H9 (cell line): ENCODE results near the gene DEPDC1B. TPM values are rescaled to one million over a fixed set of nuclear protein-coding genes. Genes with fewer than 3 reads are reported as not detected.
"Not testable (repeated sequence)": the region's sequence is repeated elsewhere in the genome, so short reads cannot be mapped to it uniquely, and the experiment has no call there.

Experiments
- DNase-seq: peaks from one replicate; pipeline ENCODE4 v3.0.0-alpha.2; 2017
- H2AFZ ChIP-seq: one replicate; pipeline ENCODE4 v1.6.1; 2013; ENCODE audit warnings: mild to moderate bottlenecking, low read length, control low read depth, moderate library complexity
- H2AK5ac ChIP-seq: 2 replicates; pipeline ENCODE4 v1.6.1; 2013; ENCODE audit warnings: low read length, control low read depth, mixed read lengths; ENCODE audit not compliant: insufficient read length
- H2BK120ac ChIP-seq: one replicate; pipeline ENCODE4 v1.6.1; 2013; ENCODE audit warnings: low read depth, mild to moderate bottlenecking, low read length, control low read depth, inconsistent platforms; ENCODE audit not compliant: poor library complexity, severe bottlenecking
- H2BK12ac ChIP-seq: 2 replicates; pipeline ENCODE4 v1.6.1; 2013; ENCODE audit warnings: low read length, control low read depth, mixed read lengths, low read depth; ENCODE audit not compliant: insufficient read length
- H2BK15ac ChIP-seq: 2 replicates; pipeline ENCODE4 v1.6.1; 2013; ENCODE audit warnings: low read depth, low read length, control low read depth
- H2BK20ac ChIP-seq: one replicate; pipeline ENCODE4 v1.6.1; 2013; ENCODE audit warnings: low read depth, mild to moderate bottlenecking, low read length, control low read depth, inconsistent platforms; ENCODE audit not compliant: poor library complexity, severe bottlenecking
- H2BK5ac ChIP-seq: 2 replicates; pipeline ENCODE4 v1.6.1; 2013; ENCODE audit warnings: low read length, control low read depth, mixed read lengths; ENCODE audit not compliant: insufficient read length
- H3K14ac ChIP-seq: 2 replicates; pipeline ENCODE4 v1.6.1; 2013; ENCODE audit warnings: low read length, control low read depth; ENCODE audit not compliant: insufficient read depth
- H3K18ac ChIP-seq: 2 replicates; pipeline ENCODE4 v1.6.1; 2013; ENCODE audit warnings: low read depth, mild to moderate bottlenecking, mixed read lengths, low read length, control low read depth; ENCODE audit not compliant: insufficient read length
- H3K23ac ChIP-seq: 2 replicates; pipeline ENCODE4 v1.6.1; 2013; ENCODE audit warnings: low read length, control low read depth, mixed read lengths, low read depth; ENCODE audit not compliant: insufficient read length
- H3K23me2 ChIP-seq: 2 replicates; pipeline ENCODE4 v1.6.1; 2013; ENCODE audit warnings: low read depth, mild to moderate bottlenecking, mixed read lengths, low read length, control low read depth; ENCODE audit not compliant: insufficient read length, poor library complexity, severe bottlenecking
- H3K27ac ChIP-seq: 2 replicates; pipeline ENCODE4 v1.5.1; 2013; ENCODE audit warnings: low read length, control low read depth, mixed read lengths, low read depth; ENCODE audit not compliant: insufficient read length
- H3K27me3 ChIP-seq: 2 replicates; pipeline ENCODE4 v1.6.1; 2013; ENCODE audit warnings: low read length, control low read depth, inconsistent platforms; ENCODE audit not compliant: insufficient read depth
- H3K4ac ChIP-seq: 2 replicates; pipeline ENCODE4 v1.6.1; 2013; ENCODE audit warnings: low read depth, mild to moderate bottlenecking, control low read depth, inconsistent platforms, low read length, moderate library complexity
- H3K4me1 ChIP-seq: 2 replicates; pipeline ENCODE4 v1.6.1; 2013; ENCODE audit warnings: low read length, control low read depth, inconsistent platforms; ENCODE audit not compliant: insufficient read depth
- H3K4me2 ChIP-seq: 2 replicates; pipeline ENCODE4 v1.6.1; 2013; ENCODE audit warnings: low read length, control low read depth, mixed read lengths; ENCODE audit not compliant: insufficient read length, insufficient read depth
- H3K56ac ChIP-seq: 2 replicates; pipeline ENCODE4 v1.6.1; 2013; ENCODE audit warnings: low read depth, mild to moderate bottlenecking, mixed read lengths, low read length, control low read depth; ENCODE audit not compliant: insufficient read length
- H3K79me1 ChIP-seq: 2 replicates; pipeline ENCODE4 v1.6.1; 2013; ENCODE audit warnings: low read depth, mild to moderate bottlenecking, moderate library complexity, low read length, control low read depth, inconsistent platforms; ENCODE audit not compliant: insufficient read depth, poor library complexity, severe bottlenecking
- H3K79me2 ChIP-seq: 2 replicates; pipeline ENCODE4 v1.6.1; 2013; ENCODE audit warnings: low read length, control low read depth, inconsistent platforms; ENCODE audit not compliant: insufficient read depth
- H3K9ac ChIP-seq: 2 replicates; pipeline ENCODE4 v1.6.1; 2013; ENCODE audit warnings: low read length, control low read depth, mixed read lengths; ENCODE audit not compliant: insufficient read length; ENCODE audit errors: extremely low read depth
- H3K9me3 ChIP-seq: one replicate; pipeline ENCODE4 v1.6.1; 2013; ENCODE audit warnings: low read depth, low read length, inconsistent platforms; ENCODE audit not compliant: control insufficient read depth
- H3T11ph ChIP-seq: one replicate; pipeline ENCODE4 v1.6.1; 2013; ENCODE audit warnings: mild to moderate bottlenecking, low read length, control low read depth, inconsistent platforms
- H4K20me1 ChIP-seq: one replicate; pipeline ENCODE4 v1.6.1; 2013; ENCODE audit not compliant: control insufficient read depth, insufficient read length, insufficient read depth
- H4K5ac ChIP-seq: 2 replicates; pipeline ENCODE4 v1.6.1; 2013; ENCODE audit warnings: low read depth, mild to moderate bottlenecking, mixed read lengths, low read length, control low read depth; ENCODE audit not compliant: insufficient read length
- H4K8ac ChIP-seq: replicated peaks from 2 replicates; pipeline ENCODE4 v1.6.1; 2013; ENCODE audit warnings: low read length, control low read depth, mixed read lengths, low read depth; ENCODE audit not compliant: insufficient read length
- H4K91ac ChIP-seq: 2 replicates; pipeline ENCODE4 v1.6.1; 2013; ENCODE audit warnings: low read depth, mild to moderate bottlenecking, moderate library complexity, mixed read lengths, low read length, control low read depth; ENCODE audit not compliant: insufficient read length
- H3K27ac Mint-ChIP-seq, 3 experiments: 2 replicates in 2 of 3; 3 replicates in 1 of 3; pipeline ENCODE4 v1.8.0; 2020 to 2021; ENCODE audit warnings: mixed read lengths in 3 of 3, mild to moderate bottlenecking in 1 of 3, moderate library complexity in 1 of 3
- H3K27me3 Mint-ChIP-seq: 2 replicates; pipeline ENCODE4 v1.8.0; 2021; ENCODE audit warnings: low read depth, mild to moderate bottlenecking, moderate library complexity, mixed read lengths
- H3K36me3 Mint-ChIP-seq, 3 experiments: 2 replicates in 2 of 3; 3 replicates in 1 of 3; pipeline ENCODE4 v1.8.0; 2020 to 2021; ENCODE audit warnings: low read depth in 3 of 3, mixed read lengths in 3 of 3; ENCODE audit not compliant: insufficient read depth in 1 of 3
- H3K4me1 Mint-ChIP-seq, 2 experiments: 2 replicates each; pipeline ENCODE4 v1.8.0; 2020; ENCODE audit warnings: mixed read lengths in 2 of 2
- H3K4me3 Mint-ChIP-seq, 2 experiments: 2 replicates in 1 of 2; 3 replicates in 1 of 2; pipeline ENCODE4 v1.8.0; 2020 to 2021; ENCODE audit warnings: mild to moderate bottlenecking in 2 of 2, mixed read lengths in 2 of 2, moderate library complexity in 1 of 2
- H3K9me3 Mint-ChIP-seq, 2 experiments: 2 replicates in 1 of 2; 3 replicates in 1 of 2; pipeline ENCODE4 v1.8.0; 2020; ENCODE audit warnings: mild to moderate bottlenecking in 2 of 2, mixed read lengths in 2 of 2, moderate library complexity in 1 of 2
- WGBS: extraction: QIAGEN DNeasy Blood & Tissue Kit; methylation state at CpG from one replicate; pipeline ENCODE4 v1.1.7; 2013; ENCODE audit warnings: missing lambda C conversion rate, low lambda C conversion rate, mixed read lengths; ENCODE audit not compliant: insufficient read length; ENCODE audit errors: extremely low coverage; 5-methylcytosine and 5-hydroxymethylcytosine counted together
- total RNA-seq: library from RNA; stranded (reverse); gene quantifications from 2 replicates; pipeline ENCODE4 v1.2.1, GENCODE V29; 2021
- TF ChIP-seq, protein P1 (sequence below): fragments of 200-600 bp; sonication (generic); conservative IDR thresholded peaks from 3 replicates; pipeline ENCODE4 v1.8.0; 2021; ENCODE audit warnings: antibody characterized with exemption, mild to moderate bottlenecking

The DEPDC1B gene
- total RNA-seq, 1 experiment from 2014 or later: 49.0 TPM

DNA sequence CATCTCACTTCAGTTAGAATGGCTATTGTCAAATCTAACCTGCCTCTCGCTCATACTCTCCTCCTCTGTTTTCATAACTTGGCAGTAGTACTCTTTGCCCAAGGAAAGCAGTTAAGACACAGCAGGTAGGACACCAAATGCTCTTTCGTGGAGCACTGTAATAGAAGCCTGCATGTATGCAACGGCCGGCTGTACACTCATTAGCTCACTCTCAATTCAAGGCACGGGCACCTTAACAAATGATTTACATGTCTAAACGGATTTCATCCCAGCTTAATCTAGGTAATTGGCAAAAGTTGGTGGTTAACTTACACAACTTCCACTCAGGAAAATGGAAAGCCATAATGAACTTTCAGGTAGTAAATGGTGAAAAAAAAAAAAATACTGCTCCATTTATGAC, 14.9 kb downstream of the DEPDC1B start:
- Histone ChIP-seq H4K5ac (no peak overlapping the region), H2AK5ac (no peak overlapping the region), H3K4me1 (no peaks in the 10 kb centered on the region), H3K79me1 (peaks cover 5% of the 10 kb centered on the region), H3K9me3 (no peaks in the 10 kb centered on the region), H3K14ac (no peak overlapping the region), H2BK5ac (no peak overlapping the region), H3K4me2 (no peak overlapping the region), H2AFZ (no peak overlapping the region), H3K27me3 (no peaks in the 10 kb centered on the region), H2BK120ac (no peak overlapping the region), H4K8ac (no peak overlapping the region), H4K20me1 (no peaks in the 10 kb centered on the region), H2BK15ac (no peak overlapping the region), H3T11ph (no peak overlapping the region), H3K56ac (no peak overlapping the region), H4K91ac (no peak overlapping the region), H3K9ac (no peak overlapping the region), H3K18ac (no peak overlapping the region), H3K79me2 (peaks cover 13% of the 10 kb centered on the region; the same call in 1 of the 2 replicates), H3K23me2 (no peaks in the 10 kb centered on the region), H3K23ac (no peak overlapping the region), H2BK20ac (no peak overlapping the region), H2BK12ac (no peak overlapping the region), H3K27ac (no peak overlapping the region), H3K4ac (no peak overlapping the region)
- H3K4me1 Mint-ChIP-seq: peaks cover 5 to 8% of the 10 kb centered on the region in 2 experiments
- no peak overlapping the region for H3K4me3 Mint-ChIP-seq
- TF ChIP-seq, protein P1, sequence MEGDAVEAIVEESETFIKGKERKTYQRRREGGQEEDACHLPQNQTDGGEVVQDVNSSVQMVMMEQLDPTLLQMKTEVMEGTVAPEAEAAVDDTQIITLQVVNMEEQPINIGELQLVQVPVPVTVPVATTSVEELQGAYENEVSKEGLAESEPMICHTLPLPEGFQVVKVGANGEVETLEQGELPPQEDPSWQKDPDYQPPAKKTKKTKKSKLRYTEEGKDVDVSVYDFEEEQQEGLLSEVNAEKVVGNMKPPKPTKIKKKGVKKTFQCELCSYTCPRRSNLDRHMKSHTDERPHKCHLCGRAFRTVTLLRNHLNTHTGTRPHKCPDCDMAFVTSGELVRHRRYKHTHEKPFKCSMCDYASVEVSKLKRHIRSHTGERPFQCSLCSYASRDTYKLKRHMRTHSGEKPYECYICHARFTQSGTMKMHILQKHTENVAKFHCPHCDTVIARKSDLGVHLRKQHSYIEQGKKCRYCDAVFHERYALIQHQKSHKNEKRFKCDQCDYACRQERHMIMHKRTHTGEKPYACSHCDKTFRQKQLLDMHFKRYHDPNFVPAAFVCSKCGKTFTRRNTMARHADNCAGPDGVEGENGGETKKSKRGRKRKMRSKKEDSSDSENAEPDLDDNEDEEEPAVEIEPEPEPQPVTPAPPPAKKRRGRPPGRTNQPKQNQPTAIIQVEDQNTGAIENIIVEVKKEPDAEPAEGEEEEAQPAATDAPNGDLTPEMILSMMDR: no peak
- H3K27me3 Mint-ChIP-seq: no peaks in the 10 kb centered on the region
- no CpG with 5 or more reads among the region's 6 CpGs for WGBS
- H3K36me3 Mint-ChIP-seq: peaks cover 27 to 52% (median 47%) of the 10 kb centered on the region in 3 experiments
- no peak for DNase-seq
- no peaks in the 10 kb centered on the region; a peak in 1 of 5 replicates for H3K9me3 Mint-ChIP-seq
- no peak overlapping the region; a peak in 1 of 7 replicates for H3K27ac Mint-ChIP-seq

DNA sequence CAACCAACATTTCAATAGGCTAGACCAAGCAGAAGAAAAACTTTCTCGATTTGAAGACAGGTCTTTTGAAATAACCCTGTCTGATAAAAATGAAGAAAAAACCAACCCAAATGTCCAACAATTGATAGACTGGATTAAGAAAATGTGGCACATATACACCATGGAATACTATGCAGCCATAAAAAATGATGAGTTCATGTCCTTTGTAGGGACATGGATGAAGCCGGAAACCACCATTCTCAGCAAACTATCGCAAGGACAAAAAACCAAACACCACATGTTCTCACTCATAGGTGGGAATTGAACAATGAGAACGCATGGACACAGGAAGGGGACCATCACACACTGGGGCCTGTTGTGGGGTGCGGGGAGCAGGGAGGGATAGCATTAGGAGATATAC, 18.0 kb downstream of the DEPDC1B start:
- H2BK20ac ChIP-seq, H2AFZ ChIP-seq, H3K79me1 ChIP-seq, H3K79me2 ChIP-seq, H3K23ac ChIP-seq, H3K27ac ChIP-seq, H3K4me3 Mint-ChIP-seq, H3K4me1 ChIP-seq, H3K27ac Mint-ChIP-seq, H2BK5ac ChIP-seq, H2BK12ac ChIP-seq, H3T11ph ChIP-seq, DNase-seq, H2AK5ac ChIP-seq, H3K27me3 Mint-ChIP-seq, H3K56ac ChIP-seq, H4K8ac ChIP-seq, H3K18ac ChIP-seq, H3K4me1 Mint-ChIP-seq, H4K91ac ChIP-seq, H3K9me3 Mint-ChIP-seq, H3K9me3 ChIP-seq, H3K4me2 ChIP-seq, H3K9ac ChIP-seq, H3K14ac ChIP-seq, H2BK120ac ChIP-seq, H3K23me2 ChIP-seq, H4K20me1 ChIP-seq, H2BK15ac ChIP-seq, H3K27me3 ChIP-seq, H3K4ac ChIP-seq, H4K5ac ChIP-seq: not testable (repeated sequence)
- peaks cover 27 to 58% (median 49%) of the 10 kb centered on the region in 3 experiments for H3K36me3 Mint-ChIP-seq
- no CpG with 5 or more reads among the region's 5 CpGs for WGBS
